HG03139 (cell line): ENCODE results near the gene SNAPC5.
"Not testable (repeated sequence)": the region's sequence is repeated elsewhere in the genome, so short reads cannot be mapped to it uniquely, and the experiment has no call there.

Experiments used
- ATAC-seq: cut with Tn5 transposase; IDR thresholded peaks from one replicate; pipeline ENCODE4 v1.9.1; 2021; ENCODE audit not compliant: unreplicated experiment

The SNAPC5 gene

GRCh38 chr15:66491846-66492245 lies 5.7 kb downstream of the SNAPC5 start:
- ATAC-seq = no peak

- no peak for ATAC-seq
Measured at GRCh38 chr15:66489179-66489791, 8.3 kb downstream of the SNAPC5 start.

GRCh38 chr15:66488525-66488924 lies 9.0 kb downstream of the SNAPC5 start:
- ATAC-seq = no peak

GRCh38 chr15:66486887-66487286 lies 10.7 kb downstream of the SNAPC5 start:
- ATAC-seq = no peak

GRCh38 chr15:66484539-66485112 lies 12.9 kb downstream of the SNAPC5 start:
- no peak for ATAC-seq

GRCh38 chr15:66483131-66483566 lies 14.4 kb downstream of the SNAPC5 start:
- no peak for ATAC-seq

GRCh38 chr15:66482539-66482938 lies 15.0 kb downstream of the SNAPC5 start:
- no peak for ATAC-seq

GRCh38 chr15:66481107-66481856 lies 16.3 kb downstream of the SNAPC5 start:
- ATAC-seq = no peak

GRCh38 chr15:66480267-66480666 lies 17.3 kb downstream of the SNAPC5 start:
- no peak for ATAC-seq

GRCh38 chr15:66477011-66477410 lies 20.6 kb downstream of the SNAPC5 start:
- no peak for ATAC-seq

GRCh38 chr15:66476535-66476934 lies 21.0 kb downstream of the SNAPC5 start:
- no peak for ATAC-seq

- no peak for ATAC-seq
Measured at GRCh38 chr15:66474963-66475362, 22.6 kb downstream of the SNAPC5 start.

- no peak for ATAC-seq
Measured at GRCh38 chr15:66474135-66474534, 23.4 kb downstream of the SNAPC5 start.

GRCh38 chr15:66472176-66472999 lies 25.2 kb downstream of the SNAPC5 start:
- peak; percentile 75 for ATAC-seq

GRCh38 chr15:66470825-66471224 lies 26.7 kb downstream of the SNAPC5 start:
- not testable (repeated sequence) for ATAC-seq

- not testable (repeated sequence) for ATAC-seq
Measured at GRCh38 chr15:66467162-66468040, 30.2 kb downstream of the SNAPC5 start.

- not testable (repeated sequence) for ATAC-seq
Measured at GRCh38 chr15:66465294-66465693, 32.3 kb downstream of the SNAPC5 start.

- no peak for ATAC-seq
Measured at GRCh38 chr15:66462627-66463026, 34.9 kb downstream of the SNAPC5 start.

- no peak for ATAC-seq
Measured at GRCh38 chr15:66461917-66462316, 35.6 kb downstream of the SNAPC5 start.

- ATAC-seq = not testable (repeated sequence)
Measured at GRCh38 chr15:66461294-66461693, 36.3 kb downstream of the SNAPC5 start.
